ENCODE results near the gene ST3GAL4. TPM values are rescaled to one million over a fixed set of nuclear protein-coding genes. Genes with fewer than 3 reads are reported as not detected.

Gene ST3GAL4
- 10 to 100 TPM; 13.6 to 13.9 TPM for total RNA-seq

GRCh38 chr11:126355324-126355925, at the start of gene ST3GAL4:
TSS of gene ST3GAL4 (plus strand) at chr11:126355686. CDS start at chr11:126406156, 50,470 bp downstream.
- ChIA-PET POLR2A (interaction anchor here (0.6 to 1.2 kb wide), 3 partner anchors 61 to 842 kb away, joined by 3 to 4 read pairs (median 4); no protein-coding TSS in a partner anchor), CTCF (interaction anchor here (2.6 kb wide), 1 partner anchor 45 kb away, joined by 8 read pairs; no protein-coding TSS in a partner anchor)

- ChIA-PET POLR2A (interaction anchor here (1.2 kb wide), 1 partner anchor 15 kb away, joined by 3 read pairs; no protein-coding TSS in a partner anchor), CTCF (interaction anchor here (0.7 kb wide), 1 partner anchor 11 kb away, joined by 3 read pairs; no protein-coding TSS in a partner anchor)
Measured at GRCh38 chr11:126305699-126306098, 49.8 kb upstream of the ST3GAL4 start.

GRCh38 chr11:126307706-126308105, 47.8 kb upstream of the ST3GAL4 start:
- ChIA-PET CTCF (interaction anchor here (0.5 to 0.6 kb wide), 2 partner anchors 14 to 80 kb away, joined by 3 to 4 read pairs; no protein-coding TSS in a partner anchor), POLR2A (no interaction called here)

GRCh38 chr11:126308271-126308671, 47.2 kb upstream of the ST3GAL4 start:
- POLR2A ChIA-PET: no interaction called here

GRCh38 chr11:126308771-126309170, 46.7 kb upstream of the ST3GAL4 start:
- POLR2A ChIA-PET: interaction anchor here (0.7 kb wide), 1 partner anchor 111 kb away, joined by 5 read pairs; no protein-coding TSS in a partner anchor
- CTCF ChIA-PET: interaction anchor here (0.7 kb wide), 1 partner anchor 171 kb away, joined by 3 read pairs; no protein-coding TSS in a partner anchor

More at GRCh38 chr11:126308271-126308671, 47.2 kb upstream of the ST3GAL4 start:
- CTCF ChIA-PET: no interaction called here

GRCh38 chr11:126310200-126310991, 45.1 kb upstream of the ST3GAL4 start:
- ChIA-PET POLR2A (interaction anchor here (0.6 kb wide), 1 partner anchor 32 kb away, joined by 3 read pairs; no protein-coding TSS in a partner anchor), CTCF (interaction anchor here (0.7 to 2.3 kb wide), 17 partner anchors 11 to 175 kb away, joined by 3 to 16 read pairs (median 3); partner anchors contain the start of gene ST3GAL4)

GRCh38 chr11:126310992-126311310, 44.5 kb upstream of the ST3GAL4 start:
- POLR2A ChIA-PET: no interaction called here
- CTCF ChIA-PET: interaction anchor here (0.7 to 2.3 kb wide), 16 partner anchors 10 to 174 kb away, joined by 3 to 16 read pairs (median 4); partner anchors contain the start of gene ST3GAL4

- POLR2A ChIA-PET: no interaction called here
- CTCF ChIA-PET: interaction anchor here (0.6 to 2.3 kb wide), 13 partner anchors 10 to 169 kb away, joined by 3 to 16 read pairs (median 4); partner anchors contain the start of gene ST3GAL4
Measured at GRCh38 chr11:126311401-126312291, 43.8 kb upstream of the ST3GAL4 start.

- ChIA-PET POLR2A (no interaction called here), CTCF (interaction anchor here (1.3 kb wide), 1 partner anchor 168 kb away, joined by 3 read pairs; no protein-coding TSS in a partner anchor)
Measured at GRCh38 chr11:126312961-126313360, 42.5 kb upstream of the ST3GAL4 start.

GRCh38 chr11:126313826-126314225, 41.7 kb upstream of the ST3GAL4 start:
- CTCF ChIA-PET: no interaction called here
- POLR2A ChIA-PET: no interaction called here

GRCh38 chr11:126317432-126317755, 38.1 kb upstream of the ST3GAL4 start:
- POLR2A ChIA-PET: interaction anchor here (1.4 kb wide), 1 partner anchor 14 kb away, joined by 3 read pairs; the partner anchor contains the start of gene DCPS
- CTCF ChIA-PET: no interaction called here

- POLR2A ChIA-PET: interaction anchor here (1.4 kb wide), 1 partner anchor 14 kb away, joined by 3 read pairs; the partner anchor contains the start of gene DCPS
- CTCF ChIA-PET: no interaction called here
Measured at GRCh38 chr11:126317756-126318573, 37.5 kb upstream of the ST3GAL4 start.

- ChIA-PET CTCF (no interaction called here), POLR2A (interaction anchor here (0.6 to 1.4 kb wide), 4 partner anchors 10 to 35 kb away, joined by 3 to 5 read pairs (median 3); partner anchors contain the start of genes DCPS and TIRAP)
Measured at GRCh38 chr11:126318574-126319373, 36.7 kb upstream of the ST3GAL4 start.

GRCh38 chr11:126319374-126319740, 36.1 kb upstream of the ST3GAL4 start:
- POLR2A ChIA-PET: interaction anchor here (0.6 to 1.2 kb wide), 3 partner anchors 9 to 36 kb away, joined by 3 to 5 read pairs (median 3); partner anchors contain the start of genes DCPS and TIRAP
- CTCF ChIA-PET: no interaction called here

GRCh38 chr11:126322996-126323395, 32.5 kb upstream of the ST3GAL4 start:
- CTCF ChIA-PET: no interaction called here
- POLR2A ChIA-PET: no interaction called here

GRCh38 chr11:126327281-126328000, 28.0 kb upstream of the ST3GAL4 start:
- CTCF ChIA-PET: interaction anchor here (1.0 kb wide), 1 partner anchor 17 kb away, joined by 3 read pairs; no protein-coding TSS in a partner anchor
- POLR2A ChIA-PET: no interaction called here

- ChIA-PET CTCF (interaction anchor here (1.0 kb wide), 1 partner anchor 18 kb away, joined by 3 read pairs; no protein-coding TSS in a partner anchor), POLR2A (interaction anchor here (1.5 kb wide), 1 partner anchor 8 kb away, joined by 3 read pairs; no protein-coding TSS in a partner anchor)
Measured at GRCh38 chr11:126328001-126328390, 27.5 kb upstream of the ST3GAL4 start.
